ENCODE results near the gene KCTD19. TPM values are rescaled to one million over a fixed set of nuclear protein-coding genes. Genes with fewer than 3 reads are reported as not detected.

Gene KCTD19
- total and polyA plus RNA-seq, 5 experiments from 2014 or later, result 0.03 TPM; not detected in 4

DNA sequence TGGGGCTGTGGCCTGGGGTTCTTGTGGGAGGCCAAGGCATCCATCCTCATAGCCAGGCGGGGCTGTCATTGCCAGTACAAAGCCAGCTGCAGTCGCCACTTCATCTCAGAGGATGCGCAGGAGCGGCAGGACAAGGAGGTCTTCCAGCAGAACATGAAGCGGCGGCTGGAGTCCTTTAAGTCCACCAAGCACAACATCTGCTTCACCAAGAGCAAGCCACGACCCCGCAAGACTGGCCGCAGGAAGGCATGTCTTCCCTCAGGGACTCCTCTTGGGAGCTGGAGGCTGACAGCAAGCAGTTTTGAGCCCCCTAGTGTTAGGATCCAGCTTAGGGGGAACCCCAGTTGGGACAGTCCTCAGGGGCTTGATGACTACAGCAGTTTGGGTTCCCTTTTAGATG, 62.3 kb downstream of the KCTD19 start:
- ATAC-seq (no peak), DNase-seq (no peak)
- POLR2A ChIA-PET, result no interaction called here
- Mint-ChIP-seq H3K27ac (no peak overlapping the region), H3K36me3 (no peaks in the 10 kb centered on the region), H3K4me3 (no peak overlapping the region), H3K9me3 (no peaks in the 10 kb centered on the region), H3K27me3 (peaks cover 3 to 37% (median 15%) of the 10 kb centered on the region in 5 donors), H3K4me1 (peaks cover 0 to 8% (median 0%) of the 10 kb centered on the region in 4 donors)

DNA sequence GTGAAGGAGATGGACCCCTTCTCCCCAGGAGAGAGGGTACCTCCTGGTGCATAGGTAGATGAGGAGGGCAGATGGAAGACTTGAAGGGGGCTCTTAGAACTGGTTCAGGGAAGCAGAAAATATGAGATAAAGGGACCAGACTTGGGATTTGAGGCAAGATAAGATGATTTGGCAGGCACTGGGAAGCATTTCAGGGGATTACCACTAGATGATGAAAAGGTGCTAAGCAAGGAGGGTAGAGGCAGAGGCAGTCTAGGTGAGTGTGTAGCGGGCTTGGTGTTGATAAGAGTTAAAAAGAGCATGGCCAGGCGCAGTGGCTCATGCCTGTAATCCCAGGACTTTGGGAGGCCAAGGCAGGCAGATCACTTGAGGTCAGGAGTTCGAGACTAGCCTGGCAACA, 63.3 kb downstream of the KCTD19 start:
- Mint-ChIP-seq H3K4me1 (peaks cover 0 to 8% (median 0%) of the 10 kb centered on the region in 4 donors), H3K36me3 (no peaks in the 10 kb centered on the region), H3K4me3 (no peak overlapping the region), H3K9me3 (no peaks in the 10 kb centered on the region), H3K27me3 (peaks cover 3 to 38% (median 15%) of the 10 kb centered on the region in 5 donors), H3K27ac (peak overlapping the region in 1 of 10 donors; percentile 48)
- POLR2A ChIA-PET, result no interaction called here
- DNase-seq (no peak), ATAC-seq (no peak)

DNA sequence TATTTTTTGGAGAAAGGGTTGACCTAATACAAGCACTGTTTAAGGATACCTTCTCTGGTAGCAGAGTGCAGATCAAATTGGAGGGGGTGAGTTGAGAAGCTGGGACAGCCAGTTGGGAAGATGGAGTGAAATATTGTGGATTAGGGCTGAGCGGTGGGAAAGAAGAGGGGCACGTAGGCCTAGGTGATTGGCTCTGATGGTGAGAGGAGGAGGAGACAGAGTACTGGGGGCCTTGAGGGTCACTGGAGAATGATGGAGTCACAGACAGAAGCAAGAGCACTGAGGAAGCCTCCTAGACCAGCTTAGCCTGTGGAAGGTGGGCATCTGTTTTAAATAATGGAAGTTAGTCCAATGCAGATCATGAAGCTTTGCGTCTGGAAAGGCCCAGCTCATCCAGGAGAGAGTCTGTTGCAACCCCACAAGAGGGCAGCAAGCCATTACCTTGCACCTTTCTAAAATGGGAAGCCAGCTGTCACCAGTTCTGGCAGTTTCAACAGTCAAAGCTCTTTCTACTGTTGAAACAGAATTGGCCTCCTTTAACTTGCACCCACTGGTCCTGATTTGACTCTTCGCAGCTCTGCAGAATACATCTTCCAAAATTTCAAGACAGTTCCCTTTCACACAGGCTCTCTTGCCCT, 66.0 kb downstream of the KCTD19 start:
- Mint-ChIP-seq H3K27me3 (peaks cover 8 to 52% (median 28%) of the 10 kb centered on the region in 5 donors), H3K4me1 (peaks cover 0 to 8% (median 0%) of the 10 kb centered on the region in 4 donors), H3K36me3 (no peaks in the 10 kb centered on the region), H3K4me3 (no peak overlapping the region), H3K27ac (peak overlapping the region in 1 of 10 donors; percentile 62), H3K9me3 (no peaks in the 10 kb centered on the region)
- no peak for DNase-seq
- ATAC-seq, result no peak
- POLR2A ChIA-PET, result interaction anchor here (0.6 to 0.7 kb wide), 3 partner anchors 10 to 375 kb away, joined by 3 to 5 read pairs (median 4); no protein-coding TSS in a partner anchor

DNA sequence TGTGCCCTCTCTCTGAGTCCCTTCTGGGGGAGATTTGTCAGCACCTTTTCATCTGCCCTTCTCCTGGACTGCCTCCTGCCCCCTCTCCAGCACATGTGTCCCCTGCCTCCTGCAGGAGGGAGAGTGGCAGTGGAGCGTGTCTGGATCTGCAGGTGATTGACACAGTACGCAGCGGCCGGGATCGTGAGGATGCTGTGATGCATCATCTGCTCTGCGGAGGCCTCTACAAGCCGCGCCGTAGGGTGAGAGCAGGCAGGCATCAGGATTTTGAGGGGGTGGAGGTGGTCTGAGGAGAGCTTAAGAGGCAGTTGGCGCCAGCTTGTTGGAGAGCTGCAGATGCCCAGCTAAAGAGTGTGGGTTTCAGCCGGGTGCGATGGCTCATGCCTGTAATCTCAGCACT, 66.8 kb downstream of the KCTD19 start:
- POLR2A ChIA-PET, result no interaction called here
- DNase-seq (no peak), ATAC-seq (no peak)

DNA sequence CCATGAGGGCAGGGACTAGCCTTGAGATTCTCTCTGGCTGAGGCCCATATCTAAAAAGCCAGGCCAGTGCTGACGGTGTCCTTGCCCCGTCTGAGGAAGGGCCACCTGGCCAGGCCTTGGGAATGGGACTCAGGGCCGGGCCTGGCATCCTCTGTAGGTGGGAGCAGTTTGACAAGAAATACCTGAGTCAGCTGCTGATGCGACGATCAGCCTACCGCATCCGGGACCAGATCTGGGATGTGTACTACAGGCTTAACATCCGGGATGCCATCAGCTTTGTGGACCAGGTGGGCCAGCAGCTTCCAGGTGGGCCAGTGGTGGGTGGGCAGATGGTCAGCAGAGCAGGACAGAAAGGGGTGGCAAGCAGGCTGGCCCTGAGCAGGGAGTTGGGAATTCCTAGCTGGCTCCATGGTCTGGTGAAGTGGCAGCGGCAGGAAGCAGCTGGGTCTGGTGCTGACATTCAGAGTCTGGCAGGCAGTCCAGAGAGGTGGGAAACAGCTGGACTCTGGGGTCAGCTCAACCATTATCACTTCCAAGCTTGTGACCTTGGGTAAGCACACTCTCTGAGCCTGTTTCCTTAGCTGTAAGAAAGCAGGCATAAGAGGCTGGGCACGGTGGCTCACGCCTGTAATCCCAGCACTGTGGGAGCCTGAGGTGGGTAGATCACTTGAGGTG, 68.2 kb downstream of the KCTD19 start:
- peaks cover 0 to 6% (median 0%) of the 10 kb centered on the region in 4 donors for H3K4me1 Mint-ChIP-seq
- no peak for DNase-seq
- no peaks in the 10 kb centered on the region for H3K9me3 Mint-ChIP-seq
- H3K27ac Mint-ChIP-seq, result no peak overlapping the region
- H3K36me3 Mint-ChIP-seq, result no peaks in the 10 kb centered on the region
- H3K4me3 Mint-ChIP-seq, result no peak overlapping the region
- peaks cover 8 to 53% (median 25%) of the 10 kb centered on the region in 5 donors for H3K27me3 Mint-ChIP-seq
- ATAC-seq, result no peak
- POLR2A ChIA-PET, result no interaction called here

More for the DNA sequence above, 66.8 kb downstream of the KCTD19 start:
- no peaks in the 10 kb centered on the region for H3K36me3 Mint-ChIP-seq
- H3K27ac Mint-ChIP-seq, result no peak overlapping the region
- H3K4me3 Mint-ChIP-seq, result no peak overlapping the region
- H3K9me3 Mint-ChIP-seq, result no peaks in the 10 kb centered on the region
- peaks cover 0 to 8% (median 0%) of the 10 kb centered on the region in 4 donors for H3K4me1 Mint-ChIP-seq
- H3K27me3 Mint-ChIP-seq, result peaks cover 8 to 52% (median 28%) of the 10 kb centered on the region in 5 donors

DNA sequence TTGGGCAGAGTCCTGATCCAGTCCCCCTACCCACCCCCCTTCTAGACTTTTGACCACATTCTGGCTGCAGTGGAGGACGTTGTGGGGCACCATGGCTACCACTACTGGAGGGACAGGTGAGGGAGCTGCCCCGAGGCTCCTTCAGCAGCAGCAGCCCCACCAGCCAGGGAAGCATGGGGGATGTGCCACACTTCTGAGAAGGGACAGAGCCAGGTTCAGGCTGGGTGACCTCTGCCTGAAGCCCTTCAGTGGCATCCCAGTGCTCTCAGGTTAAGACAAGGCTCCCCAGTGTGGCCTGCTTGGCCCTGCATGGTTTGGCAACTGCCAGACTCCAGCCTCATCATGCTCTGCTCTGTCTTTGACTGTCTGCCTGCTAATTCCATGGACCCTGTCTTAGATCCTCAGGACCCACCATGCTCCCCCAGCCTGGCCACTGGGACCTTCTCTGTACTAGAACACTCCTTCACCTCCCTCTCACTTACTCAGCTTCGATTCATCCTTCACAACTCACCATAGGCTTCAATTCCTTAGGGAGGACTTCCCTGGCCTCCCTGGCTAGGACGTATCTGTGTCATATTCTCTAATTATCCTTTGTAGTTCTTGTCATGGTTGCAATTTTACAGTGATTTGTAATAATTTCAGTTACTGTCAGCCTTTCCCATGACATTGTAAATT, 68.9 kb downstream of the KCTD19 start:
- ATAC-seq (no peak), DNase-seq (no peak)
- Mint-ChIP-seq H3K4me3 (no peak overlapping the region), H3K4me1 (peaks cover 0 to 4% (median 0%) of the 10 kb centered on the region in 4 donors), H3K9me3 (no peaks in the 10 kb centered on the region), H3K27ac (no peak overlapping the region), H3K27me3 (peaks cover 8 to 53% (median 18%) of the 10 kb centered on the region in 5 donors), H3K36me3 (no peaks in the 10 kb centered on the region)
- POLR2A ChIA-PET, result interaction anchor here (0.5 kb wide), 1 partner anchor 788 kb away, joined by 4 read pairs; no protein-coding TSS in a partner anchor

DNA sequence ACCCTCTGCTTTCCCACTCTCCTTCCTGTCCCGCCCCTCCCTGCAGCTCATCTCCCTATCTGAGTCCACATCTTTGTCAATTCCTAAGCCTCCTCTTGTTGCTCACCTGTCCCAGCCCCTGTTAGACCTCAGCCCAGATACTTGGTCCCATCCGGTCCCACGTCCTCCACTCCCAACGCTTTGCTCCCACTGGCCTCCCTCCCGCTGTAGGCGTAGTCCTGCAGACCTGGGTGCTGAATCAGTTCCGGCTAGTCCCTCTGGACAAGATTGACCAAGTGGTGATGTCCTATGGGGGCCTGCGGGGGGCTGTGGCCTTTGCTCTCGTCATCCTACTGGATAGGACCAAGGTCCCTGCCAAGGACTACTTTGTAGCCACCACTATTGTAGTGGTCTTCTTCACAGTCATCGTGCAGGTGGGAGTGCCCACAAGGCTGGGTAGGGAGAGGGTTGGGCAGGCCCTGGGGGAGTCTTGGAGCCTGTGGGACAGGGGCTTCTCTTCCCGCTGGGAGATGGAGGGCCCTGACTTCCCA, 69.8 kb downstream of the KCTD19 start:
- Mint-ChIP-seq H3K36me3 (no peaks in the 10 kb centered on the region), H3K27ac (no peak overlapping the region), H3K27me3 (peaks cover 8 to 46% (median 18%) of the 10 kb centered on the region in 5 donors), H3K4me3 (no peak overlapping the region), H3K9me3 (no peaks in the 10 kb centered on the region), H3K4me1 (peaks cover 0 to 4% (median 0%) of the 10 kb centered on the region in 4 donors)
- no peak for ATAC-seq
- no peak for DNase-seq
- POLR2A ChIA-PET, result no interaction called here

DNA sequence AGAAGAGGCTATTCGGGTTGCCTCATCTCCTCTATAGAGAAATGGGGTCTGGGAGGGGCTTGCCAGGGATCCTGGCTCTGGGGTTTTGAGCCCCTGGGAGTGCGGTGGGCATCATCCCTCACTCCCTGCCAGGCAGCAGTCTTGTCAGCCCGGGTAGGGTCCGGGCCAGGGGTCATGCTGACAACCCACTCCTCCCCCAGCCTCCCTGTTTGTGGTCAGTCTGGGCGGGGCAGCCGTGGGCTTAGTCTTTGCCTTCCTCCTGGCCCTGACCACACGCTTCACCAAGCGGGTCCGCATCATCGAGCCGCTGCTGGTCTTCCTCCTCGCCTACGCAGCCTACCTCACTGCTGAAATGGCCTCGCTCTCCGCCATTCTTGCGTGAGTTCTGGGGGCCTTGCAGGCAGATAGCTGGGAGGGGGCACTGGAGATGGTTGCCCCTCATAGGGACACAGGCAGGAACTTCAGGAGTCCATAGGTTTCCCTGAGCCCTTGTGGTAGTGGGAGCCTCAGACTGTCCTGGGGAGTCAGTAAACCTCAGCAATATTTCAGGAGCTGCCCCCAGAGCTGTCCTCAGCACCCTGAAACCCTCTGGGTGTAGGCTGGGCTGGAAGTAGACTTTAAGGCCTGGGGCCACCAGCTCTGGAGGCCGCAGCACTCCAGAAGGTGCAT, 70.9 kb downstream of the KCTD19 start:
- peaks cover 7 to 35% (median 18%) of the 10 kb centered on the region in 5 donors for H3K27me3 Mint-ChIP-seq
- DNase-seq, result no peak

DNA sequence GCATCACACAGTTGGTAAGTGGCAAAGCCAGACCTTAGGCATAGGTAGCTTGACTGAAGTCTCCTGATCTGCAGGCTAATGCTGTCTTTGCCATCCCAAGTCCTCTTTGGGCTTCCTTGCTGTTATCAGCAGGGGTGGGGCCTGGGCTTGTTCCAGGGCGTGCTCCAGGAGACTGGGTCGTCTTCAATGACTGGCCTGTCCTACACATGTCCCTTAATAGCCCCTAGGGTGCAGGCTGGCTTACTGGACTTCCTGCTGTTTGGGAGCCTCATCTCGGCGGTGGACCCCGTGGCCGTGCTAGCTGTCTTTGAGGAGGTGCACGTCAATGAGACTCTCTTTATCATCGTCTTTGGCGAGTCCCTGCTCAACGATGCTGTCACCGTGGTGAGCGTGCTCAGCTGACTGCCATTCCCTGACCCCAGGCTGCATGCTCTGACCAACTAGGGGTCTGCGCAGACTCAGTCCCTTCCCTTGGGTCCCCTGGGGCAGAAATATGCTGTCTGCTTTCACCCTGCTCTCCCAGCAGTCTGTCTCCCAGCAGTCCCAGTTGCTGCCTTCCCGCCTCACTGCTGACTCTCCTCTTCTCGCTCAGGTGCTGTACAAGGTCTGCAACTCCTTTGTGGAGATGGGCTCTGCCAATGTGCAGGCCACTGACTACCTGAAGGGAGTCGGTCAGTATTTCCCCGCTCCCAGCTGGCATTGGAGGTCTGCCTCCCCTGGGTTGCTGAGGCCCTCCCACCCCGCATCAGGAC, 71.6 kb downstream of the KCTD19 start:
- Mint-ChIP-seq H3K27ac (no peak overlapping the region), H3K4me1 (peaks cover 2 to 4% (median 3%) of the 10 kb centered on the region in 4 donors), H3K9me3 (no peaks in the 10 kb centered on the region)

More for the DNA sequence above, 70.9 kb downstream of the KCTD19 start:
- Mint-ChIP-seq H3K4me1 (peaks cover 0 to 4% (median 0%) of the 10 kb centered on the region in 4 donors), H3K4me3 (no peak overlapping the region), H3K36me3 (no peaks in the 10 kb centered on the region), H3K27ac (no peak overlapping the region), H3K9me3 (no peaks in the 10 kb centered on the region)
- POLR2A ChIA-PET, result no interaction called here
- ATAC-seq, result no peak

DNA sequence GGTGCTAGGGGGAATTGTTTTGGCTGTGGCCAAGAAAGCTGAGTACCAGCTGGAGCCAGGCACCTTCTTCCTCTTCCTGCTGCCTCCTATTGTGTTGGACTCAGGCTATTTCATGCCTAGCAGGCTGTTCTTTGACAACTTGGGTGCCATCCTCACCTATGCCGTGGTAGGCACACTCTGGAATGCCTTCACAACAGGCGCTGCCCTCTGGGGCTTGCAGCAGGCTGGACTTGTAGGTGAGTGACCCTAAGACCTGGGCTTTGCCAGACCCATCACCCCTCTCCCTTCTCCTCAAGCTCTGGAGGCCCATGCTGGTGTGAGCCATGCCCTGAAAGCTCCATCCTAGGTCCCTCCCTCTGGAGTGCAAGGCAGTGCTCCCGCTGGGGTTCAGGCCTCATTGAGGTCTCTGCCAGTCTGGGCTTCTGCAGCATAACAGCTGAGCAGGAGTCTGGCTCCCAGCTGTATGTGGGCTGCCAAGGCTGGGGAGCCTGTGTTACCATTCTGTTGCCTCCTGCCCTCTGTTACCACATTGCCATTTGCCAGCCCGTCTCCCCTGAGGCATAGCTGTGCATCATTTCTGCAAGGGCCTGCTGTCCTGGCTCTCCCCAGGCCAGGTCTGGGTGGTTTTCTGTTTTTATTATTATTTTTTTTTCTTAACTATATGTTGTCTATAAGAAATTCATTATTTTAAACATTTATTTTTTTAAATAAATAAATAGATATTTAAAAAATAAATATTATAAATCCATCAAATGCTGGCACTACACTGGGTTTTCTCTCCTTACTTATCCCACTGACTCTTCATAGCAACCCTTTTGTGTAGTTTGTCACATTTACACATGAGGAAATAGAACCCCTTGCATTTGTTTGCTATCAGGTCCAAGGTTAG, 73.7 kb downstream of the KCTD19 start:
- DNase-seq (no peak), ATAC-seq (no peak)
- no peak overlapping the region for H3K27ac Mint-ChIP-seq
- peak overlapping the region in 1 of 10 donors; percentile 20 for H3K4me3 Mint-ChIP-seq
- no peaks in the 10 kb centered on the region for H3K36me3 Mint-ChIP-seq
- peaks cover 2 to 30% (median 12%) of the 10 kb centered on the region in 5 donors for H3K27me3 Mint-ChIP-seq
- H3K9me3 Mint-ChIP-seq, result no peaks in the 10 kb centered on the region
- POLR2A ChIA-PET, result no interaction called here
- H3K4me1 Mint-ChIP-seq, result peaks cover 13 to 19% (median 18%) of the 10 kb centered on the region in 4 donors

More for the DNA sequence above, 71.6 kb downstream of the KCTD19 start:
- no peaks in the 10 kb centered on the region for H3K36me3 Mint-ChIP-seq
- POLR2A ChIA-PET, result no interaction called here
- H3K4me3 Mint-ChIP-seq, result no peak overlapping the region
- H3K27me3 Mint-ChIP-seq, result peaks cover 5 to 34% (median 13%) of the 10 kb centered on the region in 5 donors
- DNase-seq, result no peak
- no peak for ATAC-seq

DNA sequence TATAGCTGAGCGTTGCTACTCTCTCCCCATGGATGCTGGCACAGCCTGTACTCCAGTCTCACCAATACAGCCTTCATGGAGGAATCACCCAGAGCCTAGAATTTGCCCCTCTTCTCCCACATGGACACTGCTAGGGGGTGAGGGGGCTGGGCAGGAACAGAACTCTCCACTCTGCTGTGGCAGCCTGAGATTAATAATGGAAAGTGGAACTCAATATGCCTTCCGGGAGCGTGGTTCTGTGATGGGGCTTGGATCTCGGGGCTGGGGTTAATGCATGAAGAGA, 76.6 kb downstream of the KCTD19 start:
- peak overlapping the region in 2 of 10 donors; percentile 63 to 86 for H3K27ac Mint-ChIP-seq
- no peaks in the 10 kb centered on the region for H3K36me3 Mint-ChIP-seq
- DNase-seq (no peak), ATAC-seq (no peak)
- peak overlapping the region; percentile 71 to 90 (median 82) for H3K4me3 Mint-ChIP-seq
- POLR2A ChIA-PET, result no interaction called here
- H3K9me3 Mint-ChIP-seq, result no peaks in the 10 kb centered on the region
- H3K4me1 Mint-ChIP-seq, result peaks cover 21 to 39% (median 32%) of the 10 kb centered on the region in 4 donors
- peaks cover 0 to 12% (median 0%) of the 10 kb centered on the region in 5 donors for H3K27me3 Mint-ChIP-seq

Measured in naive thymus-derived CD8-positive, alpha-beta T cell (primary cell).